ENCODE results near the gene IQCC.
"Not testable (repeated sequence)": the region's sequence is repeated elsewhere in the genome, so short reads cannot be mapped to it uniquely, and the experiment has no call there.

IQCC gene

DNA sequence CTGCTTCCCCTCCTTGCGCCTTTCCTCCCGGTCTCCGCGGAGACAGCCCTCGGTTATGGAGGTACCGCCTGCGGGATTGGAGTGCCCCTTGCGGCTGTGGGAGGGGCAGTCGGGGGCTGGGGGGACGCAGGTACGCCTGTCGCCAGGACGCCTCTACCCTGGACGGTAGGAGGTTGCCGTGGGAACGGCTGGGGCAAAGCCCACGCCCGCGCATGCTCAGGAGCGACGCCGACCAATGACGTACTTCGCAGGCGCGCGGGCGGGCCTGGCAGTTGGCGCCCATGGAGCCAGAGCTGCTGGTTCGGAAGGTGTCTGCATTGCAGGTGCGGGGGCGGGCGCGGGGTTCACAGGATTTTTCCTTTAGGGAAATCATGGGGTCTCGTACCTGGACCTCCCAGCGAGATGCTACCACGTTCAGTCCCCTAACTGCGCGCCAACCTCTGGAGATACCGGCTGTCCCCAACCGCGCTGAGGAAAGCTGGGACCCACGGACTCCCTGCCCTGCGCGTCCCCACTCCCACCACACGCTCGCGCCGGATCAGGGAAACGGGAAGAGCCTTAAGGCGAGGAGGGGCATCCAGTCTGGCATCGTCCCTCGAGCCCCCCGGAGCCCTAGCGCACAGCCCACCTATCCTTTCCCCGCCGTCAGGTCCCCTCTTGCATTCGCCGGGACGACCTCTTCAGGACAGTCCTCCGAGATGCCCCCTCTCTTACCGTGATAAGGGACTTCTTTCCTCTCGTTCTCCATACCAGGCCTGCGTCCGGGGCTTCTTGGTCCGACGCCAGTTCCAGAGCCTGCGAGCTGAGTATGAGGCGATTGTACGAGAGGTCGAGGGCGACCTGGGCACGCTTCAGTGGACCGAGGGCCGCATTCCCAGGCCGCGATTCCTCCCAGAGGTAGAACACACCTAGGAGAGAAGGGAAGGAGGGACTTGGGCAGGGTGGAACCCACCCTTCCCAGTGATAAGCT is at the start of gene IQCC:
Gene IQCC, plus strand, starts transcription at position 271 of the 970 bp plus-strand sequence. Its CDS starts 11 bp downstream, at position 282.
- H3K27ac ChIP-seq (ENCODE audit: low read depth, low read length, poor library complexity, severe bottlenecking): peak within 1 kb of the TSS; percentile 37
- peak within 1 kb of the TSS; percentile 84 for H3K9ac ChIP-seq (ENCODE audit: low read length)
- peaks cover 28% of the 10 kb centered on the region for H3K4me1 ChIP-seq (ENCODE audit: insufficient read depth, low read length, severe bottlenecking)
- no peak within 1 kb of the TSS for H2AFZ ChIP-seq (ENCODE audit: low read length)
- no peaks in the 10 kb centered on the region for H3K9me2 ChIP-seq (ENCODE audit: low read depth, low read length)
- H4K20me1 ChIP-seq (ENCODE audit: insufficient read depth, low read length): no peaks in the 10 kb centered on the region
- H3F3A ChIP-seq (ENCODE audit: insufficient read depth, low read length): no peaks in the 10 kb centered on the region
- H3K79me2 ChIP-seq (ENCODE audit: insufficient read depth, low read length): no peaks in the 10 kb centered on the region
- H3K27me3 ChIP-seq (ENCODE audit: insufficient read depth, low read length): no peaks in the 10 kb centered on the region
- peaks cover 19% of the 10 kb centered on the region for H3K36me3 ChIP-seq (ENCODE audit: insufficient read depth, low read length)
- TF ChIP-seq, protein P1, sequence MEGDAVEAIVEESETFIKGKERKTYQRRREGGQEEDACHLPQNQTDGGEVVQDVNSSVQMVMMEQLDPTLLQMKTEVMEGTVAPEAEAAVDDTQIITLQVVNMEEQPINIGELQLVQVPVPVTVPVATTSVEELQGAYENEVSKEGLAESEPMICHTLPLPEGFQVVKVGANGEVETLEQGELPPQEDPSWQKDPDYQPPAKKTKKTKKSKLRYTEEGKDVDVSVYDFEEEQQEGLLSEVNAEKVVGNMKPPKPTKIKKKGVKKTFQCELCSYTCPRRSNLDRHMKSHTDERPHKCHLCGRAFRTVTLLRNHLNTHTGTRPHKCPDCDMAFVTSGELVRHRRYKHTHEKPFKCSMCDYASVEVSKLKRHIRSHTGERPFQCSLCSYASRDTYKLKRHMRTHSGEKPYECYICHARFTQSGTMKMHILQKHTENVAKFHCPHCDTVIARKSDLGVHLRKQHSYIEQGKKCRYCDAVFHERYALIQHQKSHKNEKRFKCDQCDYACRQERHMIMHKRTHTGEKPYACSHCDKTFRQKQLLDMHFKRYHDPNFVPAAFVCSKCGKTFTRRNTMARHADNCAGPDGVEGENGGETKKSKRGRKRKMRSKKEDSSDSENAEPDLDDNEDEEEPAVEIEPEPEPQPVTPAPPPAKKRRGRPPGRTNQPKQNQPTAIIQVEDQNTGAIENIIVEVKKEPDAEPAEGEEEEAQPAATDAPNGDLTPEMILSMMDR (IDR thresholded peaks at IDR 0.05; ENCODE audit: low read length): no peak
- no peak for TF ChIP-seq EZH2 (IDR thresholded peaks at IDR 0.05; ENCODE audit: borderline replicate concordance, low read length)
- H3K4me2 ChIP-seq (ENCODE audit: low read length): peak within 1 kb of the TSS; percentile 93
- peak within 1 kb of the TSS; percentile 75 for H3K4me3 ChIP-seq (ENCODE audit: low read depth, low read length, poor library complexity, severe bottlenecking)
- no peaks in the 10 kb centered on the region for H3K9me3 ChIP-seq (ENCODE audit: low read length)

- Histone ChIP-seq H3K4me3 (ENCODE audit: low read depth, low read length, poor library complexity, severe bottlenecking) (no peak overlapping the region), H3K4me2 (ENCODE audit: low read length) (no peak overlapping the region), H3K9me3 (ENCODE audit: low read length) (no peaks in the 10 kb centered on the region), H3F3A (ENCODE audit: insufficient read depth, low read length) (no peaks in the 10 kb centered on the region), H3K36me3 (ENCODE audit: insufficient read depth, low read length) (peaks cover 86% of the 10 kb centered on the region), H3K9me2 (ENCODE audit: low read depth, low read length) (no peaks in the 10 kb centered on the region), H3K4me1 (ENCODE audit: insufficient read depth, low read length, severe bottlenecking) (peaks cover 3% of the 10 kb centered on the region), H3K79me2 (ENCODE audit: insufficient read depth, low read length) (no peaks in the 10 kb centered on the region), H3K9ac (ENCODE audit: low read length) (no peak overlapping the region), H3K27ac (ENCODE audit: low read depth, low read length, poor library complexity, severe bottlenecking) (no peak overlapping the region), H3K27me3 (ENCODE audit: insufficient read depth, low read length) (no peaks in the 10 kb centered on the region), H4K20me1 (ENCODE audit: insufficient read depth, low read length) (no peaks in the 10 kb centered on the region), H2AFZ (ENCODE audit: low read length) (no peak overlapping the region)
- TF ChIP-seq, protein P1 (IDR thresholded peaks at IDR 0.05; ENCODE audit: low read length): no peak
- no peak for TF ChIP-seq EZH2 (IDR thresholded peaks at IDR 0.05; ENCODE audit: borderline replicate concordance, low read length)
Measured at GRCh38 chr1:32159189-32159588, 46.3 kb upstream of the IQCC start.

GRCh38 chr1:32163405-32163804 is 42.1 kb upstream of the IQCC start:
- Histone ChIP-seq H2AFZ (ENCODE audit: low read length) (no peak overlapping the region), H3K27ac (ENCODE audit: low read depth, low read length, poor library complexity, severe bottlenecking) (no peak overlapping the region), H3K36me3 (ENCODE audit: insufficient read depth, low read length) (peaks cover 82% of the 10 kb centered on the region), H3F3A (ENCODE audit: insufficient read depth, low read length) (no peaks in the 10 kb centered on the region), H3K4me1 (ENCODE audit: insufficient read depth, low read length, severe bottlenecking) (no peaks in the 10 kb centered on the region), H3K4me2 (ENCODE audit: low read length) (no peak overlapping the region), H3K27me3 (ENCODE audit: insufficient read depth, low read length) (no peaks in the 10 kb centered on the region), H3K9me2 (ENCODE audit: low read depth, low read length) (no peaks in the 10 kb centered on the region), H3K79me2 (ENCODE audit: insufficient read depth, low read length) (no peaks in the 10 kb centered on the region), H3K9ac (ENCODE audit: low read length) (no peak overlapping the region), H3K9me3 (ENCODE audit: low read length) (no peaks in the 10 kb centered on the region), H4K20me1 (ENCODE audit: insufficient read depth, low read length) (no peaks in the 10 kb centered on the region), H3K4me3 (ENCODE audit: low read depth, low read length, poor library complexity, severe bottlenecking) (no peak overlapping the region)
- TF ChIP-seq, protein P1 (IDR thresholded peaks at IDR 0.05; ENCODE audit: low read length): no peak
- TF ChIP-seq EZH2 (IDR thresholded peaks at IDR 0.05; ENCODE audit: borderline replicate concordance, low read length): no peak

DNA sequence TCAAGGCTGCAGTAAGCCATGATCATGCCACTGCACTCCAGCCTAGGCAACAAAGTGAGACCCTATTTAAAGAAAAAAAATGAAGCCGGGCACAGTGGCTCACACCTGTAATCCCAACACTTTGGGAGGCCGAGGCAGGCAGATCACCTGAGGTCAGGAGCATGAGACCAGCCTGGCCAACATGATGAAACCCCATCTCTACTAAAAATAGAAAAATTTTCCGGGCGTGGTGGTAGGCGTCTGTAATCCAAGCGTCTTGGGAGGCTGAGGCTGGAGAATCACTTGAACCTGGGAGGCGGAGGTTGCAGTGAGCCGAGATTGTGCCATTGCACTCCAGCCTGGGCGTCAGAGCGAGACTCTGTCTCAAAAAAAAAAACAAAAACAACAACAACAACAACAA is 39.8 kb upstream of the IQCC start:
- not testable (repeated sequence) for H3F3A ChIP-seq (ENCODE audit: insufficient read depth, low read length); H2AFZ ChIP-seq (ENCODE audit: low read length); H3K27ac ChIP-seq (ENCODE audit: low read depth, low read length, poor library complexity, severe bottlenecking); H3K4me1 ChIP-seq (ENCODE audit: insufficient read depth, low read length, severe bottlenecking); H3K4me3 ChIP-seq (ENCODE audit: low read depth, low read length, poor library complexity, severe bottlenecking); H3K79me2 ChIP-seq (ENCODE audit: insufficient read depth, low read length); H3K4me2 ChIP-seq (ENCODE audit: low read length); H3K9ac ChIP-seq (ENCODE audit: low read length); H4K20me1 ChIP-seq (ENCODE audit: insufficient read depth, low read length); H3K27me3 ChIP-seq (ENCODE audit: insufficient read depth, low read length); H3K9me3 ChIP-seq (ENCODE audit: low read length); H3K9me2 ChIP-seq (ENCODE audit: low read depth, low read length)
- H3K36me3 ChIP-seq (ENCODE audit: insufficient read depth, low read length): peaks cover 78% of the 10 kb centered on the region
